Esophagus squamous epithelium (tissue), 4 donors: ENCODE data around the gene MTA2.

Experiments
- CTCF ChIP-seq, 6 experiments: fragments of 450-650 bp in 4 of 6; fragments of 200-600 bp in 2 of 6; sonication (generic) in 2 of 6; IDR thresholded peaks; one replicate each; pipeline ENCODE4 v1.5.1; 2016 to 2019; ENCODE audit warnings: antibody characterized with exemption in 6 of 6, mild to moderate bottlenecking in 4 of 6, moderate library complexity in 4 of 6
- POLR2A ChIP-seq, 4 donors: fragments of 450-650 bp; IDR thresholded peaks; one replicate each; pipeline ENCODE4 v1.6.1; 2017; ENCODE audit warnings: antibody characterized with exemption in 4 of 4, mild to moderate bottlenecking in 4 of 4, moderate library complexity in 3 of 4

DNA sequence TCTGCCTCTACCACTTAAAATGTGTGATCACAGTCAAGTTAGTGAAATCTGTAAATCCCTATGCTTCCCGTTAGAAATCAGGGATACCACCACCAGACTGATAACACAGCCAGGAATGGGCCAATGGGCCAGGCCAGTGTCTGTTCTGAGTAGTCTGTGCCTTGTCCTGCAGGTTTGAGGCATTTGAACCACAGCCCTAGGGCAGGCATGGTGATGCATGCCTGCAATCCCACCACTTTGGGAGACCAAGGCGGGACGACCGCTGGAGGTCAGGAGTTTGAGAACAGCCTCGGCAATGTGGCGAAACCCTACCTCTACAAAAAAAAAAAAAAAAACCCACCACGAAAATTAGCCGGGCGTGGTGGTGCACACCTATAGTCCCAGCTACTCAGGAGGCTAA is 43.0 kb downstream of the MTA2 start:
- no peak for TF ChIP-seq CTCF (IDR thresholded peaks at IDR 0.05)
- TF ChIP-seq POLR2A (IDR thresholded peaks at IDR 0.05), result no peak
